ENCODE measurements around the gene RGS10.

Gene RGS10

DNA sequence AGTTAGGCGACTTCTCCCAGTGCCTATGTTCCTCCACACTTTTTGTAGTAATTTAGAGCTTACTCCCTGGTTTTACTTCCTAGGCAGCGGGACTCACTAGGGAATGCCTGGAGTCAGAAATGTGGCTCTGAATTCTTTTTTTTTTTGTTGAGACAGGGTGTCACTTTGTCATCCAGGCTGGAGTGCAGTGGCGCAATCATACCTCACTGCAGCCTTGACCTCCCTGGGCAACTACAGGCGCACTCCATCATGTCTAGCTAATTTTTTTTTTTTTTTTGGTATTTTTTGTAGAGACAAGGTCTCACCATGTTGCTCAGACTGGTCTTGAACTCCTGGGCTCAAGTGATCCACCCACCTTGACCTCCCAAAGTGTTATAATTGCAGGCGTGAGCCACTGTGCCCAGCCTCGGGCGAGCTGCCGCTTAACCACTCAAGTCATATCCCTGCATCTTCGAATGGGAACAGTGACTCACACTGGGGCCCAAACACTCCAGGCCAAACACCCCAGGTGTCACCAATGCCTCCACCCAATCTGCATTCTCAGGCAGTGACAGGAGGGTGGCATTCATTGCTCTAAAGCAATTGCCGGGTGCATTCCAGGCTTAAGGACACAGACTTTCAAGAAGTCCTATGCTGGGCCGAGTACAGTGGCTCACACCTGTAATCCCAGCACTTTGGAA lies 19.6 kb downstream of the RGS10 start:
- no peaks in the 10 kb centered on the region for H3K4me1 ChIP-seq (ENCODE audit: control insufficient read depth, insufficient read depth, low read length)
- no peak overlapping the region for H3K4me3 ChIP-seq (ENCODE audit: low read depth, low read length)
- TF ChIP-seq SP7 (tag by site-specific recombination; IDR thresholded peaks at IDR 0.05) (0 out of 2 replicates have a peak, but pooled peaks have one; percentile 12), ZNF623 (tag by site-specific recombination; IDR thresholded peaks at IDR 0.05) (no peak), SP2 (tag by site-specific recombination; IDR thresholded peaks at IDR 0.05) (no peak)
- H3K36me3 ChIP-seq (ENCODE audit: control insufficient read depth in 2 of 2, insufficient read depth in 1 of 2, low read length in 2 of 2): peaks cover 0 to 21% of the 10 kb centered on the region in 2 experiments; a peak in 2 of 3 replicates
- no peaks in the 10 kb centered on the region for H3K9me3 ChIP-seq (ENCODE audit: control insufficient read depth, insufficient read depth, low read depth, low read length)
- CTCF ChIA-PET: interaction anchor here (0.6 kb wide), 1 partner anchor 129 kb away, joined by 3 read pairs; no protein-coding TSS in a partner anchor
- H3K27ac ChIP-seq (ENCODE audit: extremely low read depth, low read depth, low read length): no peak overlapping the region
- POLR2A ChIA-PET: interaction anchor here (0.7 to 2.7 kb wide), 2 partner anchors 20 to 363 kb away, joined by 8 to 12 read pairs; partner anchors contain the start of gene RGS10

DNA sequence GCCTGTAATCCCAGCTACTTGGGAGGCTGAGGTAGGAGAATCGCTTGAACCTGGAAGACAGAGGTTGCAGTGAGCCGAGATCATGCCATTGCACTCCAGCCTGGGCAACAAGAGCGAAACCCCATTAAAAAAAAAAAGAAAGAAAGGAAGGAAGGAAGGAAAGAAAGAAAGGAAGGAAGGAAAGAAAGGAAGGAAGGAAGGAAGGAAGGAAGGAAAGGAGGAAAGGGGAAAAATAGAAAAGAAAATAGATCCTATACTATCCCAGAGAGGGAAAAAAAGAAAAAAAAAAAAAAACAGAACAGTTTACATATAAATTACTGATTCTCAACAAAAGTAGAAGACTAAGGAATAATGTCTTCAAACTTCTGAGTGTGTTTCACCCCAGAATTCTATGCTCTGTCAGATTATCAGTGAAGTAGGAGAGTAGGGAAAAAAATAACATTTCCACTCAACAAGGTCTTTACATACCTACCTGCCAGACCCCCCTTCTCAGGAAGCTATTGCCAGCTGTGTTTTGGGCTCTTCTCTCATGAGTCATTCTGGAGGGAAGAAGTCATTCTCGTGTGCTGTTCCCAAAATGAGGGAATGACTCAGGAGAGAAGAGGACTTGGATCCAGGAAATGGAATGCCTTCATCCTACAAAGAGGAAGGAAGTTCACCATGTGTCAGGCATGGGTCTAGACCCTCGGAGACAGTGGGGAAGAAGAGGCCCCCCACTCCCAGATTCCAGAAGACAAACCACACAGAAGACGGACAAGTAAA lies 20.9 kb downstream of the RGS10 start:
- no peak overlapping the region for H3K27ac ChIP-seq (ENCODE audit: extremely low read depth, low read depth, low read length)
- H3K4me1 ChIP-seq (ENCODE audit: control insufficient read depth, insufficient read depth, low read length): no peaks in the 10 kb centered on the region
- POLR2A ChIA-PET: interaction anchor here (2.7 kb wide), 1 partner anchor 21 kb away, joined by 12 read pairs; the partner anchor contains the start of gene RGS10

DNA sequence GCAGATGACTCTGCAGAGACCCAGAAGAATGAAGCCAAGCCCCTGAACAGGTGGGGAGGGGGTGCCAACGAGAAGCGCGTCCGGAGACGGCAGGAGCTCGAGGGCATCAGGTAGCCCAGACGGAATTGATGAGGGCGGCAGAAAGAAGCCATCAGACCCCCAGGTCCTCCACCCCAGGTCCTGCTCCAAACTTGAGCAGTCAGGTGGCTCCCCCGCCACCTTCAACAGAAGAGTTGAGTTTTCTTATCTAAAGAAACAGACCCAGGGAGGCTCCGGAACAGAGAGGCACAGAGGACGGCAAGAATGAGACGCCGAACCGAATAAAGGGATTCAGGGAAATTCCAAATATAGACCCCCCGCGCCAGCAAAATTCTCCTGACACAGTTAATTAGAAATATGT lies 22.2 kb downstream of the RGS10 start:
- Histone ChIP-seq H3K9me3 (ENCODE audit: control insufficient read depth, insufficient read depth, low read depth, low read length) (no peaks in the 10 kb centered on the region), H3K4me3 (ENCODE audit: low read depth, low read length) (no peak overlapping the region), H3K4me1 (ENCODE audit: control insufficient read depth, insufficient read depth, low read length) (no peaks in the 10 kb centered on the region), H3K36me3 (ENCODE audit: control insufficient read depth in 2 of 2, insufficient read depth in 1 of 2, low read length in 2 of 2) (peaks cover 0 to 22% of the 10 kb centered on the region in 2 experiments; a peak in 2 of 3 replicates), H3K27ac (ENCODE audit: extremely low read depth, low read depth, low read length) (no peak overlapping the region)
- CTCF ChIA-PET: interaction anchor here (0.6 to 1.6 kb wide), 2 partner anchors 30 to 241 kb away, joined by 3 to 5 read pairs; no protein-coding TSS in a partner anchor
- no peak for TF ChIP-seq ZIC2 (tag by site-specific recombination; IDR thresholded peaks at IDR 0.05)
- TF ChIP-seq, protein P1, sequence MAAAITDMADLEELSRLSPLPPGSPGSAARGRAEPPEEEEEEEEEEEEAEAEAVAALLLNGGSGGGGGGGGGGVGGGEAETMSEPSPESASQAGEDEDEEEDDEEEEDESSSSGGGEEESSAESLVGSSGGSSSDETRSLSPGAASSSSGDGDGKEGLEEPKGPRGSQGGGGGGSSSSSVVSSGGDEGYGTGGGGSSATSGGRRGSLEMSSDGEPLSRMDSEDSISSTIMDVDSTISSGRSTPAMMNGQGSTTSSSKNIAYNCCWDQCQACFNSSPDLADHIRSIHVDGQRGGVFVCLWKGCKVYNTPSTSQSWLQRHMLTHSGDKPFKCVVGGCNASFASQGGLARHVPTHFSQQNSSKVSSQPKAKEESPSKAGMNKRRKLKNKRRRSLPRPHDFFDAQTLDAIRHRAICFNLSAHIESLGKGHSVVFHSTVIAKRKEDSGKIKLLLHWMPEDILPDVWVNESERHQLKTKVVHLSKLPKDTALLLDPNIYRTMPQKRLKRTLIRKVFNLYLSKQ (tag by site-specific recombination; IDR thresholded peaks at IDR 0.05; ENCODE audit: borderline replicate concordance): no peak
- POLR2A ChIA-PET: interaction anchor here (0.6 to 1.5 kb wide), 2 partner anchors 22 to 389 kb away, joined by 3 to 5 read pairs; partner anchors contain the start of gene RGS10

More for the DNA sequence above, 20.9 kb downstream of the RGS10 start:
- H3K9me3 ChIP-seq (ENCODE audit: control insufficient read depth, insufficient read depth, low read depth, low read length): no peaks in the 10 kb centered on the region
- CTCF ChIA-PET: no interaction called here
- TF ChIP-seq PRDM1 (tag by site-specific recombination; IDR thresholded peaks at IDR 0.05) (0 out of 2 replicates have a peak, but pooled peaks have one; percentile 8), ZNF600 (tag by site-specific recombination; IDR thresholded peaks at IDR 0.05) (no peak; the same call in 1 of the 2 replicates), ZNF629 (tag by site-specific recombination; IDR thresholded peaks at IDR 0.05) (peak; percentile 53), ZNF366 (tag by site-specific recombination; conservative IDR thresholded peaks at IDR 0.05) (peak; percentile 87), ZNF626 (tag by site-specific recombination; IDR thresholded peaks at IDR 0.05) (no peak), ZNF660 (tag by site-specific recombination; IDR thresholded peaks at IDR 0.05) (peak; percentile 72; the same call in 1 of the 2 replicates)
- TF ChIP-seq, protein P2, sequence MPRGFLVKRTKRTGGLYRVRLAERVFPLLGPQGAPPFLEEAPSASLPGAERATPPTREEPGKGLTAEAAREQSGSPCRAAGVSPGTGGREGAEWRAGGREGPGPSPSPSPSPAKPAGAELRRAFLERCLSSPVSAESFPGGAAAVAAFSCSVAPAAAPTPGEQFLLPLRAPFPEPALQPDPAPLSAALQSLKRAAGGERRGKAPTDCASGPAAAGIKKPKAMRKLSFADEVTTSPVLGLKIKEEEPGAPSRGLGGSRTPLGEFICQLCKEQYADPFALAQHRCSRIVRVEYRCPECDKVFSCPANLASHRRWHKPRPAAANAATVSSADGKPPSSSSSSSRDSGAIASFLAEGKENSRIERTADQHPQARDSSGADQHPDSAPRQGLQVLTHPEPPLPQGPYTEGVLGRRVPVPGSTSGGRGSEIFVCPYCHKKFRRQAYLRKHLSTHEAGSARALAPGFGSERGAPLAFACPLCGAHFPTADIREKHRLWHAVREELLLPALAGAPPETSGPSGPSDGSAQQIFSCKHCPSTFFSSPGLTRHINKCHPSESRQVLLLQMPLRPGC (tag by site-specific recombination; IDR thresholded peaks at IDR 0.05): 0 out of 2 replicates have a peak, but pooled peaks have one; percentile 18
- peaks cover 0 to 21% of the 10 kb centered on the region in 2 experiments; a peak in 2 of 3 replicates for H3K36me3 ChIP-seq (ENCODE audit: control insufficient read depth in 2 of 2, insufficient read depth in 1 of 2, low read length in 2 of 2)
- no peak overlapping the region for H3K4me3 ChIP-seq (ENCODE audit: low read depth, low read length)

Measured in HEK293 (cell line).